HL-60 (cell line): ENCODE data around the gene CTNNA1.

Experiments
- DNase-seq, 2 experiments: peaks; one replicate each; pipeline ENCODE4 v3.0.0-alpha.2; 2010 to 2020; ENCODE audit warnings: low read depth in 1 of 2, low spot score in 1 of 2
- H3K27ac ChIP-seq: fragments of 250-450 bp; sonication (Bioruptor Pico); replicated peaks from 2 replicates; pipeline ENCODE4 v1.5.1; 2020; ENCODE audit warnings: mild to moderate bottlenecking, moderate library complexity
- H3K27me3 ChIP-seq: fragments of 250-450 bp; sonication (Bioruptor Pico); 2 replicates; pipeline ENCODE4 v1.5.1; 2021; ENCODE audit warnings: mild to moderate bottlenecking, moderate library complexity; ENCODE audit not compliant: insufficient read depth, poor library complexity, severe bottlenecking
- H3K4me3 ChIP-seq: replicated peaks from 2 replicates; pipeline ENCODE4 v1.5.1; 2011; ENCODE audit warnings: mild to moderate bottlenecking, control low read depth, low read length; ENCODE audit not compliant: insufficient read depth
- CTCF ChIP-seq: IDR thresholded peaks from one replicate; pipeline ENCODE4 v1.5.1; 2011; ENCODE audit warnings: low read length, control low read depth, inconsistent platforms; ENCODE audit not compliant: insufficient read depth
- GABPA ChIP-seq: IDR thresholded peaks from 2 replicates; pipeline ENCODE4 v1.6.1; 2012; ENCODE audit warnings: low read depth
- POLR2AphosphoS5 ChIP-seq: IDR thresholded peaks from 2 replicates; pipeline ENCODE4 v1.6.1; 2012; ENCODE audit warnings: low read depth
- SPI1 ChIP-seq: IDR thresholded peaks from 2 replicates; pipeline ENCODE4 v1.6.1; 2012; ENCODE audit warnings: low read depth, mild to moderate bottlenecking, borderline replicate concordance
- TF ChIP-seq, protein P1 (sequence below): IDR thresholded peaks from 2 replicates; pipeline ENCODE4 v1.6.1; 2012; ENCODE audit warnings: low read depth; ENCODE audit not compliant: insufficient replicate concordance

Gene CTNNA1

DNA sequence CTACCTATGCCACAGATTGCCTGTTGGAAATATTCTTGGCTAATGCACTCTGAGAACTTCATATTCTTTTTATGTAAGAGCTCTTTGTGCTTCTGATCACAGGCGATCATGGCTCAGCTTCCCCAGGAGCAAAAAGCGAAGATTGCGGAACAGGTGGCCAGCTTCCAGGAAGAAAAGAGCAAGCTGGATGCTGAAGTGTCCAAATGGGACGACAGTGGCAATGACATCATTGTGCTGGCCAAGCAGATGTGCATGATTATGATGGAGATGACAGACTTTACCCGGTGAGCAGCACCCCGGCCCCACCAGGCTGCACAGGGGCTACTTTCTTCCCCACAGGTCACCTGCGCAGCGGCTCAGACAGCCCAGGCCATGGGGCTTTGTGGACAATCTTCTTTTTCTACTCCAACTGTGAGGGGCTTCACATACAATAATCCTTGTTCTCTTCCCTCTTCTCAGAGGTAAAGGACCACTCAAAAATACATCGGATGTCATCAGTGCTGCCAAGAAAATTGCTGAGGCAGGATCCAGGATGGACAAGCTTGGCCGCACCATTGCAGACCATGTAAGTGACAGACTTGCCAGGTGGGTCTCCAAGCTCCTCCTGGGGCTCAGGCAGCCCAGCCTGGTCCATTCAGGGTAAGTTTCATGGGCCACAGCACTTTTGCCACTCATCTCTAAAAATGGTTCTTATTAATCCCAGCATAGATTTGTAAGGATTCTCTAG lies 177.3 kb downstream of the CTNNA1 start:
- Histone ChIP-seq H3K27me3 (no peaks in the 10 kb centered on the region), H3K27ac (no peak overlapping the region), H3K4me3 (no peak overlapping the region)
- no peak for TF ChIP-seq SPI1
- TF ChIP-seq, protein P1, sequence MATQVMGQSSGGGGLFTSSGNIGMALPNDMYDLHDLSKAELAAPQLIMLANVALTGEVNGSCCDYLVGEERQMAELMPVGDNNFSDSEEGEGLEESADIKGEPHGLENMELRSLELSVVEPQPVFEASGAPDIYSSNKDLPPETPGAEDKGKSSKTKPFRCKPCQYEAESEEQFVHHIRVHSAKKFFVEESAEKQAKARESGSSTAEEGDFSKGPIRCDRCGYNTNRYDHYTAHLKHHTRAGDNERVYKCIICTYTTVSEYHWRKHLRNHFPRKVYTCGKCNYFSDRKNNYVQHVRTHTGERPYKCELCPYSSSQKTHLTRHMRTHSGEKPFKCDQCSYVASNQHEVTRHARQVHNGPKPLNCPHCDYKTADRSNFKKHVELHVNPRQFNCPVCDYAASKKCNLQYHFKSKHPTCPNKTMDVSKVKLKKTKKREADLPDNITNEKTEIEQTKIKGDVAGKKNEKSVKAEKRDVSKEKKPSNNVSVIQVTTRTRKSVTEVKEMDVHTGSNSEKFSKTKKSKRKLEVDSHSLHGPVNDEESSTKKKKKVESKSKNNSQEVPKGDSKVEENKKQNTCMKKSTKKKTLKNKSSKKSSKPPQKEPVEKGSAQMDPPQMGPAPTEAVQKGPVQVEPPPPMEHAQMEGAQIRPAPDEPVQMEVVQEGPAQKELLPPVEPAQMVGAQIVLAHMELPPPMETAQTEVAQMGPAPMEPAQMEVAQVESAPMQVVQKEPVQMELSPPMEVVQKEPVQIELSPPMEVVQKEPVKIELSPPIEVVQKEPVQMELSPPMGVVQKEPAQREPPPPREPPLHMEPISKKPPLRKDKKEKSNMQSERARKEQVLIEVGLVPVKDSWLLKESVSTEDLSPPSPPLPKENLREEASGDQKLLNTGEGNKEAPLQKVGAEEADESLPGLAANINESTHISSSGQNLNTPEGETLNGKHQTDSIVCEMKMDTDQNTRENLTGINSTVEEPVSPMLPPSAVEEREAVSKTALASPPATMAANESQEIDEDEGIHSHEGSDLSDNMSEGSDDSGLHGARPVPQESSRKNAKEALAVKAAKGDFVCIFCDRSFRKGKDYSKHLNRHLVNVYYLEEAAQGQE, result no peak
- no peak for TF ChIP-seq POLR2AphosphoS5
- TF ChIP-seq GABPA, result no peak
- TF ChIP-seq CTCF, result no peak
- DNase-seq, result no peak

- no peaks in the 10 kb centered on the region for H3K27me3 ChIP-seq
- no peak overlapping the region for H3K27ac ChIP-seq
- H3K4me3 ChIP-seq, result no peak overlapping the region
- no peak for DNase-seq
- TF ChIP-seq CTCF (no peak), POLR2AphosphoS5 (no peak), GABPA (no peak), SPI1 (no peak)
- TF ChIP-seq, protein P1, result no peak
These were observed 179.1 kb downstream of the CTNNA1 start for GRCh38 chr5:138932171-138932810.

GRCh38 chr5:138933522-138934290 lies 180.5 kb downstream of the CTNNA1 start:
- DNase-seq, result no peak
- H3K27me3 ChIP-seq, result no peaks in the 10 kb centered on the region
- H3K27ac ChIP-seq, result no peak overlapping the region
- TF ChIP-seq, protein P1, result no peak
- TF ChIP-seq GABPA, result no peak
- no peak for TF ChIP-seq POLR2AphosphoS5
- no peak for TF ChIP-seq CTCF
- no peak for TF ChIP-seq SPI1
- H3K4me3 ChIP-seq, result no peak overlapping the region
